ENCODE data around the gene GPC3. TPM values are rescaled to one million over a fixed set of nuclear protein-coding genes. Genes with fewer than 3 reads are reported as not detected.

Gene GPC3
- polyA plus RNA-seq, 1 of the 3 experiments (the other 2 are of a cell fraction): 1.4 TPM

- Histone ChIP-seq H3K4me3 (ENCODE audit: low read depth in 2 of 2, low read length in 1 of 2) (no peak overlapping the region), H3K27ac (ENCODE audit: low read depth in 2 of 2, low read length in 1 of 2) (no peak overlapping the region), H3K9ac (no peak overlapping the region), H3F3A (replicated peaks; ENCODE audit: insufficient read depth) (no peaks in the 10 kb centered on the region), H3K79me2 (ENCODE audit: insufficient read depth) (no peaks in the 10 kb centered on the region), H3K27me3 (ENCODE audit: insufficient read depth) (no peaks in the 10 kb centered on the region), H3K9me2 (no peaks in the 10 kb centered on the region), H3K9me3 (no peaks in the 10 kb centered on the region), H2AFZ (ENCODE audit: low read depth) (no peak overlapping the region), H3K4me1 (ENCODE audit: control insufficient read depth in 1 of 2, insufficient read depth in 2 of 2, low read depth in 1 of 2, low read length in 1 of 2) (no peaks in the 10 kb centered on the region), H3K36me3 (replicated peaks in 1 of 2; ENCODE audit: control insufficient read depth in 1 of 2, insufficient read depth in 2 of 2, low read length in 1 of 2) (no peaks in the 10 kb centered on the region), H4K20me1 (ENCODE audit: insufficient read depth) (no peaks in the 10 kb centered on the region), H3K4me2 (no peak overlapping the region)
- TF ChIP-seq RAD21 (IDR thresholded peaks at IDR 0.05; ENCODE audit: low read length): no peak
- no peak for TF ChIP-seq MAX (IDR thresholded peaks at IDR 0.05; ENCODE audit: low read depth)
- DNase-seq: no peak
- ChIA-PET CTCF (no interaction called here), POLR2A (no interaction called here)
- WGBS (ENCODE audit: low lambda C conversion rate): 15% methylated on average over 4 of the region's 4 CpGs
These were observed 384.3 kb downstream of the GPC3 start for GRCh38 chrX:133601116-133601515.

GRCh38 chrX:133600536-133600935 is 384.9 kb downstream of the GPC3 start:
- H3K79me2 ChIP-seq (ENCODE audit: insufficient read depth): no peaks in the 10 kb centered on the region
- no peak overlapping the region for H3K27ac ChIP-seq (ENCODE audit: low read depth in 2 of 2, low read length in 1 of 2)
- no peak overlapping the region for H3K9ac ChIP-seq
- no peaks in the 10 kb centered on the region for H4K20me1 ChIP-seq (ENCODE audit: insufficient read depth)
- CTCF ChIA-PET: no interaction called here
- POLR2A ChIA-PET: no interaction called here
- no peaks in the 10 kb centered on the region for H3K9me3 ChIP-seq
- TF ChIP-seq ZBTB33 (IDR thresholded peaks at IDR 0.05; ENCODE audit: borderline replicate concordance, low read depth): no peak
- TF ChIP-seq POLR2AphosphoS5 (IDR thresholded peaks at IDR 0.05; ENCODE audit: low read depth, low read length): no peak
- no peak for TF ChIP-seq CHD2 (IDR thresholded peaks at IDR 0.05; ENCODE audit: low read length, partially characterized antibody)
- no peak for TF ChIP-seq CTCF (IDR thresholded peaks at IDR 0.05)
- no peak for TF ChIP-seq SMC3 (IDR thresholded peaks at IDR 0.05; ENCODE audit: low read depth, low read length)
- TF ChIP-seq RFX5 (IDR thresholded peaks at IDR 0.05; ENCODE audit: low read length): no peak
- TF ChIP-seq TAF1 (IDR thresholded peaks at IDR 0.05; ENCODE audit: borderline replicate concordance, low read depth, low read length): no peak
- no peak for TF ChIP-seq SIN3A (IDR thresholded peaks at IDR 0.05; ENCODE audit: borderline replicate concordance, low read depth, low read length)
- TF ChIP-seq FOXM1 (IDR thresholded peaks at IDR 0.05; ENCODE audit: low read depth): no peak
- no peak for TF ChIP-seq EP300 (IDR thresholded peaks at IDR 0.05; ENCODE audit: borderline replicate concordance in 1 of 2, low read depth in 1 of 2, low read length in 1 of 2)
- no peak for TF ChIP-seq GABPA (IDR thresholded peaks at IDR 0.05; ENCODE audit: low read depth)
- TF ChIP-seq RAD21 (IDR thresholded peaks at IDR 0.05; ENCODE audit: low read length): no peak
- H3K4me1 ChIP-seq (ENCODE audit: control insufficient read depth in 1 of 2, insufficient read depth in 2 of 2, low read depth in 1 of 2, low read length in 1 of 2): no peaks in the 10 kb centered on the region
- no peak overlapping the region for H3K4me2 ChIP-seq
- 4% methylated on average over 1 of the region's 1 CpG for WGBS (ENCODE audit: low lambda C conversion rate)
- no peak for DNase-seq
- no peaks in the 10 kb centered on the region for H3F3A ChIP-seq (replicated peaks; ENCODE audit: insufficient read depth)
- H3K9me2 ChIP-seq: no peaks in the 10 kb centered on the region
- no peak overlapping the region for H3K4me3 ChIP-seq (ENCODE audit: low read depth in 2 of 2, low read length in 1 of 2)
- H3K36me3 ChIP-seq (replicated peaks in 1 of 2; ENCODE audit: control insufficient read depth in 1 of 2, insufficient read depth in 2 of 2, low read length in 1 of 2): no peaks in the 10 kb centered on the region
- H3K27me3 ChIP-seq (ENCODE audit: insufficient read depth): no peaks in the 10 kb centered on the region
- H2AFZ ChIP-seq (ENCODE audit: low read depth): no peak overlapping the region

Data from SK-N-SH (cell line).